Fibroblast of pulmonary artery (primary cell): ENCODE data around the gene TFEB.
"Not testable (repeated sequence)": the region's sequence is repeated elsewhere in the genome, so short reads cannot be mapped to it uniquely, and the experiment has no call there.

Experiments used
- DNase-seq: peaks from one replicate; pipeline ENCODE4 v3.0.0-alpha.2; 2010; ENCODE audit warnings: low read depth
- H3K4me3 ChIP-seq: replicated peaks from 2 replicates; pipeline ENCODE4 v1.5.1; 2011; ENCODE audit warnings: low read depth, mild to moderate bottlenecking, control low read depth, low read length, moderate library complexity
- CTCF ChIP-seq: IDR thresholded peaks from 2 replicates; pipeline ENCODE4 v1.5.1; 2011; ENCODE audit warnings: mild to moderate bottlenecking, control low read depth, low read length, inconsistent platforms; ENCODE audit errors: missing control alignments

Gene TFEB

GRCh38 chr6:41770381-41771057 is 35.1 kb upstream of the TFEB start:
- TF ChIP-seq CTCF, result no peak
- no peak overlapping the region for H3K4me3 ChIP-seq
- DNase-seq, result no peak

DNA sequence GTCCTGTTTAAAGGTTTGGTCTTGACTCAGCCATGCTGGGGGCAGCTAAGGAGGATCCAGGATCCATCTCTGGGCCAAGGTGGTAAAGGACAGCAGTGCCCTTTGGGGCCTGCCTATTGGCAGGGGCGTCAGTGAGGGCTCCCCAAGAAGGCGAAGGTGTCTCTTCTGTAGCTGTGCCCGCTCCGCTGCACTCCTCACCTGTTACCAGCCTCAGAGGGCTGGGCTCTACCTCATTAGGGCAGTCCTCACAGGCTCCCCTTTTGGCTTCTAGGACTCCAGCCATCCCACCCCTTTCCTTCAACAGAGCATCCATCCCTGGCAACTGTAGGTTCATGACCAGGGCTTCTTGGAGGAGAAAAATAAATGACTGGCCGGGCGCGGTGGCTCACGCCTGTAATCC is 34.0 kb upstream of the TFEB start:
- no peak for TF ChIP-seq CTCF
- H3K4me3 ChIP-seq, result no peak overlapping the region
- no peak for DNase-seq

DNA sequence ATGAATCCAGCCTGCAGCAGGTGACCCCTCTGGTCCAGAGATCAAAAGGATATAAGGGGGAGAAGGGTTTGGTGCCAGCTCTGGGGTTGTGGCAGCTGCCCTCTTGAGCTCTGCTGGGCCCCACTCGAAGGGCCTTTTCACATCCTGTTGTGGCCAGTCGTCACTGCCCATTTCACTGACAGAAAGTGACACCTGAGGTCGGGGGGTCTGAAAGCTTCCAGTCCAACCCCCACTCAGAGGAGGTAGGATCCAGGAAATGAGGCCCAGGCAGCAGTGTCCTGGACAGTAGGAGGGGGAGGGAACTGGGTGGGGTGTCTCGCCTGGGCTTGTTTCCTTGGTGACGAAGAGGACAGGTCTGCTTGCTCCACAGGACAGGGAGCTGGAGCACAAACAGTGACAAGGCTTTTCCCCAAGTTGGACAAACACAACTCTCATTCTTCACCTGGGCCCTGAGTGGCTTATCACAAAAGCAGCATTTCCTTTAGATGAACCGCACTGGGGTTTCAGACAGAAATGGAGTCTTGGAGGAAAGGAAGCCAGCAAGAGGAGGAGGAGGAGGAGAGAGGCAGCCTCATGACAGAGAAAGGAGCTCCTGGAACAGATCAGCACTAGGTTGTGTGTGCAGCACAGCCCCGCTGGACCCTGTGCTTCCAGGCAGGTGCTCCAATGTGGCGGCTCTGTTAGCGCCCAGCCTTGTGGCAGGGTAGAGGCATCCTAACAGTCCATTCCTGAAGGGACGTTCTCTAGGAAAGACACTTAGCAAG is 33.3 kb upstream of the TFEB start:
- no peak overlapping the region for H3K4me3 ChIP-seq
- no peak for TF ChIP-seq CTCF
- no peak for DNase-seq

- H3K4me3 ChIP-seq, result no peak overlapping the region
- TF ChIP-seq CTCF, result no peak
- peak; percentile 80 for DNase-seq
Observed at GRCh38 chr6:41767112-41767833, 31.9 kb upstream of the TFEB start.

GRCh38 chr6:41766043-41766664 is 30.7 kb upstream of the TFEB start:
- DNase-seq, H3K4me3 ChIP-seq: not testable (repeated sequence)

DNA sequence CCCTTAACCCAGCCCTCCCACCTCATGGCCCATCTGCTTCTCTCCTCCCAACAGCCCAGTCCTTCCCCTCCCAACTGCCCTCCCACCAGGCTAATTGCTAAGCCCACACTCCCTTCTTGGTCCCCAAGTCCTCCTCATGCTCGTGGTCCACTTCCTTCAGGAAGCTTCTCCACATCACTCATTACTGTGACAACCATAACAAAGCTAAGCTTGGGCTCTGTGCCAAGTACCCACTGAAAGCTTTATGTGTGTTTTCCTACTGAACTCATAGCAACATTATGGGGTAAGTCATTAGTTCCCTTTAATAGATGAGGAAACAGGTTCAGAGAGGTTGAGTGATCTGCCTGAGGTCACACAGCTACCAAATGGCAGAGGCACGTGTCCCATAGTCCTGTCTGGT is 28.1 kb upstream of the TFEB start:
- DNase-seq, result peak; percentile 35
- TF ChIP-seq CTCF, result no peak
- H3K4me3 ChIP-seq, result no peak overlapping the region

DNA sequence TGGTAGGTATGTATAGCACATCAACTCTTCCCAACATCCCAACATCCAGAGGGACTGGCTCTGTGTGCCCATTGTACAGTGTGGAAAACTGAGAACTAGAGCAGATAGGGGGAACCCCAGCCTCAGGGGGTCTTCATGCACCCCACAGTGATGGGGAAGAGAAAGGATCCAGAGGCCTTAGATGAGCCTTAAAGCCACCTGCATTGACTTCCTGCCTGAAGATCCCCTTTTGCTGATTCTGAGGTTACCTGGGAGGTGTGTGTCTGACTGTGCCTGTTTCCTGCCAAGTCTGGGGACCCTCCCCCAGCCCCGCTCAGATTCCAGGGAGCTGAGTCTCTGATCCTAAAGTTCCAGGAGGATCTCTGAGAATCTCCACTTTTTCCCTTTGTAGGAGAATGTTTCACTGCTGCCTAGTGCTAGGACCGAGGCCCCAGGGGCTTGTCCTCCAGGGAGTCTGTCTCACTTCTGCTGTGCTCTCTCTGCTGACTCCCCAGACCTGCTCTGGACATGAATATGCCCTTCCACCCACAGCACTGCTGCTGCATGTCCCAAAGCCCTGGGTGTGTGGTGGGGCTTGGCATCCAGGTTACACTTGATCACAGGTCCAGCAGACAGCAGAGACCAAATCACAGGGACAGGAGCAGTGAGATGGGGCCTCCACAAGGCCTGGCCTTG is 24.6 kb upstream of the TFEB start:
- no peak overlapping the region for H3K4me3 ChIP-seq
- no peak for TF ChIP-seq CTCF
- DNase-seq, result no peak
